Measurements from ENCODE around the gene ZC2HC1B. TPM values are rescaled to one million over a fixed set of nuclear protein-coding genes. Genes with fewer than 3 reads are reported as not detected.
"Not testable (repeated sequence)": the region's sequence is repeated elsewhere in the genome, so short reads cannot be mapped to it uniquely, and the experiment has no call there.

The ZC2HC1B gene
- total RNA-seq, 1 donor from 2014 or later, result not detected

GRCh38 chr6:143842902-143843676 lies 21.2 kb upstream of the ZC2HC1B start, which contains the start of gene LTV1:
LTV1 (plus strand) TSS chr6:143843338; CDS start chr6:143843478, 140 bp downstream.
- peak within 1 kb of the TSS; percentile 97 for H3K27ac ChIP-seq
- DNase-seq (peak; percentile 98), ATAC-seq (peak; percentile 99)
- no peaks in the 10 kb centered on the region for H3K9me3 ChIP-seq
- intact Hi-C loops (cut with DNase I), result no loop called here
- TF ChIP-seq CTCF (IDR thresholded peaks at IDR 0.05), result peak; percentile 7
- H3K4me1 ChIP-seq, result peaks cover 16% of the 10 kb centered on the region
- H3K36me3 ChIP-seq, result peaks cover 38% of the 10 kb centered on the region
- H3K27me3 ChIP-seq, result no peaks in the 10 kb centered on the region
- peak within 1 kb of the TSS; percentile 91 for H3K4me3 ChIP-seq

GRCh38 chr6:143843677-143843999 lies 20.6 kb upstream of the ZC2HC1B start:
- intact Hi-C loops (cut with DNase I), result no loop called here
- ATAC-seq, result peak; percentile 2

GRCh38 chr6:143844006-143844405 lies 20.3 kb upstream of the ZC2HC1B start:
- H3K27me3 ChIP-seq, result no peaks in the 10 kb centered on the region
- H3K4me1 ChIP-seq, result peaks cover 16% of the 10 kb centered on the region
- TF ChIP-seq CTCF (IDR thresholded peaks at IDR 0.05), result no peak
- no peak for DNase-seq
- intact Hi-C loops (cut with DNase I), result no loop called here
- peaks cover 47% of the 10 kb centered on the region for H3K36me3 ChIP-seq
- peak overlapping the region; percentile 97 for H3K27ac ChIP-seq
- no peaks in the 10 kb centered on the region for H3K9me3 ChIP-seq
- ATAC-seq, result no peak
- peak overlapping the region; percentile 91 for H3K4me3 ChIP-seq

More at GRCh38 chr6:143843677-143843999, 20.6 kb upstream of the ZC2HC1B start:
- peak overlapping the region; percentile 97 for H3K27ac ChIP-seq
- no peaks in the 10 kb centered on the region for H3K9me3 ChIP-seq
- H3K36me3 ChIP-seq, result peaks cover 43% of the 10 kb centered on the region
- peak overlapping the region; percentile 91 for H3K4me3 ChIP-seq
- DNase-seq, result no peak
- no peak for TF ChIP-seq CTCF (IDR thresholded peaks at IDR 0.05)
- H3K27me3 ChIP-seq, result no peaks in the 10 kb centered on the region
- H3K4me1 ChIP-seq, result peaks cover 16% of the 10 kb centered on the region

GRCh38 chr6:143845033-143845432 lies 19.2 kb upstream of the ZC2HC1B start:
- Histone ChIP-seq H3K36me3 (peaks cover 57% of the 10 kb centered on the region), H3K4me1 (peaks cover 16% of the 10 kb centered on the region), H3K27me3 (no peaks in the 10 kb centered on the region), H3K27ac (peak overlapping the region; percentile 97), H3K4me3 (no peak overlapping the region), H3K9me3 (no peaks in the 10 kb centered on the region)
- intact Hi-C loops (cut with DNase I), result no loop called here
- no peak for TF ChIP-seq CTCF (IDR thresholded peaks at IDR 0.05)
- DNase-seq, result no peak
- ATAC-seq, result no peak

- ATAC-seq; intact Hi-C loops (cut with DNase I); H3K27ac ChIP-seq; H3K4me3 ChIP-seq; DNase-seq; H3K27me3 ChIP-seq; H3K9me3 ChIP-seq; H3K4me1 ChIP-seq: not testable (repeated sequence)
- peaks cover 83% of the 10 kb centered on the region for H3K36me3 ChIP-seq
These were observed 12.6 kb upstream of the ZC2HC1B start for GRCh38 chr6:143851706-143852105.

GRCh38 chr6:143855057-143855456 lies 9.2 kb upstream of the ZC2HC1B start:
- H3K4me1 ChIP-seq; H3K4me3 ChIP-seq; intact Hi-C loops (cut with DNase I); H3K27me3 ChIP-seq; ATAC-seq; H3K27ac ChIP-seq; DNase-seq; H3K9me3 ChIP-seq: not testable (repeated sequence)
- H3K36me3 ChIP-seq, result peaks cover 83% of the 10 kb centered on the region

GRCh38 chr6:143856762-143857161 lies 7.5 kb upstream of the ZC2HC1B start:
- H3K4me1 ChIP-seq; ATAC-seq; H3K27me3 ChIP-seq; H3K27ac ChIP-seq; intact Hi-C loops (cut with DNase I); H3K4me3 ChIP-seq; H3K9me3 ChIP-seq; DNase-seq: not testable (repeated sequence)
- peaks cover 83% of the 10 kb centered on the region for H3K36me3 ChIP-seq

All from upper lobe of right lung (tissue), 1 donor.